NCI-H1436 (cell line): ENCODE data around the gene SCN5A.
"Not testable (repeated sequence)": the region's sequence is repeated elsewhere in the genome, so short reads cannot be mapped to it uniquely, and the experiment has no call there.

ENCODE experiments used
- DNase-seq: peaks from one replicate; lab custom pipeline; 2025; lab: John Stamatoyannopoulos, UW

SCN5A gene

GRCh38 chr3:38579141-38579540, 70.3 kb downstream of the SCN5A start:
- DNase-seq = no peak

DNA sequence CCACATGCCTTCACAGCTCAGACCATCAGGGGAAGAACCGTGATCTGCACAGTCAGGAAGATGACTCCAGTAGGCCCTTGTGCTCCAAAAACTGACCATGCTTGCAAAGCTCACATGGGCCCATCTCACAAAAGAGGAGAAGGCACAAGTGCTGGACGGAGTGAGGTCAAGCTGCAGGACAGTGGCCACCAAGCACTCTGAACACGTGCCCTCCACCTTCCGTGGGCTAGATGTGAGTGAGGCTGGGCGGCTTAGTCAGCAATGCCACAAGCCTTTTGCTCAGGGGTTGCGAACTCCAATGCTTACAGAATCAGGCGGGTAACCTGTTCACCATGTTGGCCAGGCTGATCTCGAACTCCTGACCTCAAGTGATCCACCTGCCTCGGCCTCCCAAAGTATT, 70.9 kb downstream of the SCN5A start:
- no peak for DNase-seq

- DNase-seq = no peak
These were observed 71.4 kb downstream of the SCN5A start for GRCh38 chr3:38578081-38578475.

GRCh38 chr3:38577371-38578080, 72.0 kb downstream of the SCN5A start:
- no peak for DNase-seq

DNA sequence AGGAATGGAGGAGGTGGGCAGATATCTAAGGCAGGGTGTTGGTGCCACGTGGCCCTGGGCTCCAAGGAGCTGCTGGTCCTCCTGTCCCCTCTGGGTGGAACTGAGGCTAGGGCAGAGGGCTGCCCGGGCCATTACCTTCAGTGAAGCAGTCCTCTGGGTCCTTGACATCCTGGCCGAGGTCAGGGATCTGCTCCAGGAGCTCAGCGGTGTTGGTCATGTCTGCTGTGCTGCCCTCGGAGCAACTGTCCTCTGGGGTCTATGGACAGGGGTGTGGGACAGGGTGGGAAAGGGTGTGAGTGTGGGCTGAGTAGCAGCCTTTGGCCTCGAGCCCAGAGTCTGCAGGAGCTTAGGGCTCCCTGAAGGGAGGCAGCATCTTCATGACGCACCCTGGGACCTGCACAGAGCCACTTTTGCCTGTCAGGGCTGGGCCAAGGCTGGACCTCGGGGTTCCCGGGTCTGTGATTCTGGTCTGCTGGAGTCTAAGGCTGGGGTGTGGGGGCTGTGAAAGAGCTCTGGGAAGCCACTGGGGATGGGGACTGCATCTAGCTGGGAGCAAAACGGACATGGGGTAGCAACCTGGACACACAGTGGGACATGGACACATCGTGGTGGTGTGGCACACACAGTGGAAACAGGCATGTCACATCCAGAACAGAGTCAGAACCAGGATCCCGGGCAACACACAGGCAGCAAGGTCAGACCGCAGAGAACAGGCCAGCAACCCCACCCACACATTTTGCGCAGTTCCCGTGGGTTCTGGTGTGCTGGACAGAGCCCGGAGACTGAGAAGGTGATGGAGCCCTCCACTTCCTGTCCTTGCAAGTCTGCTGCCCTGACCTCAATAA, 72.7 kb downstream of the SCN5A start:
- DNase-seq = no peak

GRCh38 chr3:38576131-38576525, 73.4 kb downstream of the SCN5A start:
- DNase-seq = no peak

DNA sequence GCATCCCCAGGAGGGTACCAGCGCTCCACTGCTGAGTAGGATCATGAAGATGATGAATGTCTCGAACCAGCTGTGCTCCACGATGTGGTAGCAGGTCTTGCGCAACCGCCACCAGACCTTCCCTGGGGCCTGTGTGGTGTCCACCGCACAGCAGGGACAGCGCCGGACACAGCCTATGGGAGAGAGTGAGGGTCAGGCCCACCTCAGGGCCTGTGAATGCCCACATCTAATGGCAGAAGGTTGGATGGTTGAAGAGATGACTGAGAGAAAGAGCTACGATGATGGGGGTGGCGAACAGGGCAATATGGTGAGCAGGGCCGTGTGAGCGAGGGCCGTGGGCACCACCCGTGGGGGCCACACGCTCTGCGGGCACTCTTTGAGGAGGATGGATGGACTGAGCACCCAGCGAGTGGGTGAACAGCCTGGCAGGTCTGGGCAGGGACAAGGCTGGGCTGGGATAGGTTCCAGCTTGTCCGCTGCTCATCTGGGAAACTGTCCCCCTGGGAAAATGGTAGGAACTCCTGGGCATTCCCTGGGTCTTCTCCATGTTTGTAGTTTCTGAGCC, 74.1 kb downstream of the SCN5A start:
- DNase-seq = no peak

DNA sequence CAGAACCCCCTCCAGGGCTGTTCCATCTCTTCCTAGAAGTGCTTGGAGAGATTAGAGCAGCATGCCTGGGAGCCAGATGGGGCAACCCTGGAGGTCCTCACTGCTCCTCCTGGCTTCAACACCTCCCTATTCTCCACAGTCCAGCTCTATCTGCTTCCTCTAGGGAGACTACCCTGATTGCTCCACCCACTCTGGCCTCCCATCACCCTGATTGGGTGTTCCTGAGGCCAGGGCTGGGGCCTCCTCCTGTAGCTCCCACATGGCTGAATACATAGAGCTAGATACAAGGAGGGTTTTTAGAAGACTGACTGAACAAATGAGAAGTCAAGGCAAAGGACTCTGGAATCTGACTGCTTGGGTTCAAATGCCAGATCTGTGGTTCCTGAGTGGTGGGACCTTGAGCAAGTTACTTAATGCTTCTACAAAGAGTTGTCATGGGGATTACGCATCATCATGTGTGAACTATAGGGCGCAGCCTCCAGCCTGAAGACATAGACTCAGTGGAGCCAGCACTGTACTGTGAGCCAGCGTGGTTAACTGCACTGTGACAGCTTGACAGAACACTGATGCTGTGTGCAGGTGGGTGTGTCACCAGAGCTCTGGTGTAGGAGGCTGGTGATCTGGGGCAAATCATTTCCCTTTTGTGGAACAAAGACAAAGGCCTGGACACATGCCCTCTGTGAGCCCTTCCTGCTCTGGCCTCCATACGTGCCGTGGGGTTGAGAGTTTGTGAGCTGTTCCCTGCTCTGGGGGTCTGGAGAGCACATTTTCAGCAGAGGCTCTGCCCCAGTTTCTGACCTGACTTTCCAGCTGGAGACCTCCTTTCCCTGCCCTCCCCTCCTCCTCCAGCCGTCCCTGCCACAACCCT, 74.8 kb downstream of the SCN5A start:
- no peak for DNase-seq

- DNase-seq = no peak
These were observed 75.9 kb downstream of the SCN5A start for GRCh38 chr3:38573556-38573955.

- DNase-seq = no peak
These were observed 76.4 kb downstream of the SCN5A start for GRCh38 chr3:38573111-38573510.

GRCh38 chr3:38567498-38567897, 82.0 kb downstream of the SCN5A start:
- no peak for DNase-seq

DNA sequence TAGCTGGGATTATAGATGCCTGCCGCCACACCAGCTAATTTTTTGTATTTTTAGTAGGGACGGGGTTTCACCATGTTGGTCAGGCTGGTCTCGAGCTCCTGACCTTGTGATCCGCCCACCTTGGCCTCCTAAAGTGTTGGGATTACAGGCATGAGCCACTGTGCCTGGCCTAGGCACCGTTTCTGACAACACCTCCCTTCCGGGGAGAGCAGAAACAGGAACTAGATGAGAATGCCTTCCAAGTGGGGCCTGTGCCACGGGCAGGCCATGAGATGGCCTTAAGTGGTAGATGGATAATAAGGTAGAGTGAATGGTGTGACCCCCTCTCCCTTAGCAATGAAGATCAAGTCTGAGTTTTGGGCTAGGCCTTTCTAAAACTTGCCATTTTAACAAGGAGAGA, 82.7 kb downstream of the SCN5A start:
- DNase-seq = not testable (repeated sequence)

GRCh38 chr3:38566215-38566528, 83.3 kb downstream of the SCN5A start:
- DNase-seq = no peak

DNA sequence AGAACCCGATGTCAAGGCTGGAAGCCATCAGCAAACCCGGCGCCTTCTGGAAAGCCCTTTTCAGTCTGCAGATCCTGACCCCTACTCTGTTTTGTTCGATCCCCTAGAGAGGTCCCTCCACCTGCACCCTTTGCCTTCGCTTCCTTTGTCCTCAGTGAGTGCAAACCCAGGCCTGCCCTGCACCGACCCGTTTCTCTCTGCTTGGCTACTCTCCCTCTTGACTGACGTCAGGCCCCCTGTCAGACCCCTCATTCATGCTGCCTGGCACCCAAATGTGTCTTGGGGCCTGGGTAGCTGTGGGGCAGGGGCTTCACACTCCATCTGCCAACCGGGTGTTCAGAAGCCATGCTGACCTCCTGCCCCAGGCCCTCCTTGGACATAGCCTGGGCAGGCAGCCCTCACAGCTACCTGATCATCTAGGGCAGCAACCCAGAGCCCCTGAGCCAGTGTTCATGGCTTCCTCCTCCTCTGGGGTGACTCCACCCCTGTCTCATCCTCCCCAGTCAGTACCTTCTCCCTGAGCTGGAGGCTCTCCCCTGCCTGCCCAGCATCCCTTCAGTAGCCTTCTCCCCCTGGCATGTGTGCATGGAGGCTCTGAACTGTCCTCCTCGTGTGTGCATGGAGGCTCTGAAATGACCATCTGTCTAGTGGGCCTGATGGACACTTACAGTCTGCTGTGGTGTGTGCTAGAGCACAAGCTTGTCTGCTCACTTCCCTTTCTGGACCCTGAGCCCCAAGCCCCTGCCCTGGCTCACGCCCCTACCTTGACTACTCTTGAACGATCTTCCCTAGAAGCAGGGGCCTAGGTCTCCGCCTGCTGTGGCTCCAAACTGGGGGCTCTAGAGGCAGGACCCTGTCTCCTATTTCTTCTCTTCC, 83.9 kb downstream of the SCN5A start:
- DNase-seq = no peak

- no peak for DNase-seq
These were observed 84.7 kb downstream of the SCN5A start for GRCh38 chr3:38564631-38565338.

- DNase-seq = no peak
These were observed 85.6 kb downstream of the SCN5A start for GRCh38 chr3:38563886-38564270.

DNA sequence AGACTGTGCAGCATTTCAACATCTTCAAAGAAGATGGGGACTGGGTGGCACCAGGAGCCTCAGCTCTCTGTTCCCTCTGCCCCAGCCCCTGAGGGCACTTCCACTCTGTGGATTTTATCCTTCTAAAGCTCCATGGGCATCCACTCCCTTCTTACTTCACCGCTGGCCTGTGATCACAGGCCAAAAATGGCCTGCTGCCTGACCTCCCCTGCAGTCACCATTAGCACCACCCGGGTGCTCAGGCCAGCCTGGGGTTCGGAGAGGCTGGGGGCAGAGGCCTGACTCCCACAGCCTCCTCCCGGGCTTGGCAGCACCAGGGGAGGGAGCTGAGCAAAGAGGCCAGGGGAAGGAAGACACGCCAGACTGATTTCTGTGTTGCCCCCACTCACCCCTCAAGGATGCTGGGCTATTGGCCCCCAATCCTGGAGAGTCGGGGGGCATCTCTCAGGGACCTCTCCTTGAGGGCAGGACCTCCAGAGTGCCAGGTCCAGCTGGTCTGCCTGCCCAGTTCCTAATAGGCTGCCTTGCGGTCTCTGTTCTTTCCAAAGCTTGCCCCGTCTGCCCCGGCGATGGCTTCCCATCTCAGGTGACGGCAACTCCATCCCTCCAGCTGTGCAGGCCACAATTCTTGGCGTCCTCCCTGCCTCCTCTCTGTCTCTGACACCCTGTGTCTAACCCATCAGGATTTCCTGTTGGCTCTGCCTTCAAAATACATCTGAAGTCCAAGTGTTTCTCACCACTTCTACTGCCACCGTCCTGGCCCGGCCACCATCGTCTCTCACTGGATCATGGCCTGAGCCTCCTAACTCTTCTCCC, 86.2 kb downstream of the SCN5A start:
- no peak for DNase-seq

- no peak for DNase-seq
These were observed 87.0 kb downstream of the SCN5A start for GRCh38 chr3:38562467-38562925.

- no peak for DNase-seq
These were observed 87.6 kb downstream of the SCN5A start for GRCh38 chr3:38561746-38562466.
